Breast epithelium (tissue), 3 donors: ENCODE data around the gene ALDH8A1.

Experiments
- POLR2A ChIP-seq: fragments of 450-650 bp; IDR thresholded peaks from one replicate; pipeline ENCODE4 v1.6.1; 2016; ENCODE audit warnings: antibody characterized with exemption, mild to moderate bottlenecking, moderate library complexity
- POLR2AphosphoS5 ChIP-seq, 3 donors: sonication (generic); formaldehyde crosslinking; IDR thresholded peaks; one replicate each; pipeline ENCODE4 v1.6.1; 2017; ENCODE audit warnings: antibody characterized with exemption in 3 of 3
- TF ChIP-seq, protein P1 (sequence below), 3 donors: fragments of 450-650 bp; IDR thresholded peaks; one replicate each; pipeline ENCODE4 v1.5.1; 2016 to 2017; ENCODE audit warnings: antibody characterized with exemption in 3 of 3, mild to moderate bottlenecking in 3 of 3, moderate library complexity in 3 of 3

DNA sequence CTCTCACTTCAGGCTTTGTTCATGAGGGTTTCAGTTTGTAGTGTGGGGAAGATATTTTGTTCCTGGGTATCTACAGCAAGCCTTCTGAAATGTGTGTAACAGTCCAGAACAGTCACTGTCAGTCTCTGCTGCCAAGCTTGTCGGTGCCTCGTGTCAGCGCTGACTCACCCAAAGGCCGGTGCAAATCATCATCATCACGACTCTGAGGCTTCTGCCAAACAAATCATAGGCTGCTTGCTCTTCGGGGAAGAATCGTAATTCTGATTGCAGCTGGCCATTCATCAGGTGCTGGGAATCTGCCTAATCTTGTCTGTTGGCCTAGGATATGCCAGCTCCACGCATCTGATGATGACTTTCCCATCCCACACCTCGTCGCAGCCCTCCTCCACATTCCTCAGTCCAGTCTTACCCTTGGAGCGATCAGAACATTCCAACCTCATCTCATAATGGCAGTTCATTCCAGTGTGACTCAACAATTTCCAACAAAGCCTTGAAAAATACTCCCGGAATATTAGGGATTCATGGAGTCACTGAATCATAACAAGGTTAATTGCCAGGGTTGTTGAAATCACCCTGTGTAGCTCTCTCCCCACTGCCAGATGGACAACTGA lies 40.9 kb downstream of the ALDH8A1 start:
- TF ChIP-seq, protein P1, sequence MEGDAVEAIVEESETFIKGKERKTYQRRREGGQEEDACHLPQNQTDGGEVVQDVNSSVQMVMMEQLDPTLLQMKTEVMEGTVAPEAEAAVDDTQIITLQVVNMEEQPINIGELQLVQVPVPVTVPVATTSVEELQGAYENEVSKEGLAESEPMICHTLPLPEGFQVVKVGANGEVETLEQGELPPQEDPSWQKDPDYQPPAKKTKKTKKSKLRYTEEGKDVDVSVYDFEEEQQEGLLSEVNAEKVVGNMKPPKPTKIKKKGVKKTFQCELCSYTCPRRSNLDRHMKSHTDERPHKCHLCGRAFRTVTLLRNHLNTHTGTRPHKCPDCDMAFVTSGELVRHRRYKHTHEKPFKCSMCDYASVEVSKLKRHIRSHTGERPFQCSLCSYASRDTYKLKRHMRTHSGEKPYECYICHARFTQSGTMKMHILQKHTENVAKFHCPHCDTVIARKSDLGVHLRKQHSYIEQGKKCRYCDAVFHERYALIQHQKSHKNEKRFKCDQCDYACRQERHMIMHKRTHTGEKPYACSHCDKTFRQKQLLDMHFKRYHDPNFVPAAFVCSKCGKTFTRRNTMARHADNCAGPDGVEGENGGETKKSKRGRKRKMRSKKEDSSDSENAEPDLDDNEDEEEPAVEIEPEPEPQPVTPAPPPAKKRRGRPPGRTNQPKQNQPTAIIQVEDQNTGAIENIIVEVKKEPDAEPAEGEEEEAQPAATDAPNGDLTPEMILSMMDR (IDR thresholded peaks at IDR 0.05), result no peak
- no peak for TF ChIP-seq POLR2A
- TF ChIP-seq POLR2AphosphoS5 (IDR thresholded peaks at IDR 0.05), result peak in 2 of 3 donors; percentile 43 to 84
